ENCODE measurements around the gene RHBDL2.
"Not testable (repeated sequence)": the region's sequence is repeated elsewhere in the genome, so short reads cannot be mapped to it uniquely, and the experiment has no call there.

GRCh38 chr1:38973145-38973544 lies 31.5 kb upstream of the RHBDL2 start:
- TF ChIP-seq, protein P1, sequence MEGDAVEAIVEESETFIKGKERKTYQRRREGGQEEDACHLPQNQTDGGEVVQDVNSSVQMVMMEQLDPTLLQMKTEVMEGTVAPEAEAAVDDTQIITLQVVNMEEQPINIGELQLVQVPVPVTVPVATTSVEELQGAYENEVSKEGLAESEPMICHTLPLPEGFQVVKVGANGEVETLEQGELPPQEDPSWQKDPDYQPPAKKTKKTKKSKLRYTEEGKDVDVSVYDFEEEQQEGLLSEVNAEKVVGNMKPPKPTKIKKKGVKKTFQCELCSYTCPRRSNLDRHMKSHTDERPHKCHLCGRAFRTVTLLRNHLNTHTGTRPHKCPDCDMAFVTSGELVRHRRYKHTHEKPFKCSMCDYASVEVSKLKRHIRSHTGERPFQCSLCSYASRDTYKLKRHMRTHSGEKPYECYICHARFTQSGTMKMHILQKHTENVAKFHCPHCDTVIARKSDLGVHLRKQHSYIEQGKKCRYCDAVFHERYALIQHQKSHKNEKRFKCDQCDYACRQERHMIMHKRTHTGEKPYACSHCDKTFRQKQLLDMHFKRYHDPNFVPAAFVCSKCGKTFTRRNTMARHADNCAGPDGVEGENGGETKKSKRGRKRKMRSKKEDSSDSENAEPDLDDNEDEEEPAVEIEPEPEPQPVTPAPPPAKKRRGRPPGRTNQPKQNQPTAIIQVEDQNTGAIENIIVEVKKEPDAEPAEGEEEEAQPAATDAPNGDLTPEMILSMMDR (IDR thresholded peaks at IDR 0.05; ENCODE audit: low read depth, low read length, poor library complexity, severe bottlenecking) = not testable (repeated sequence)
- TF ChIP-seq EZH2phosphoT487 (IDR thresholded peaks at IDR 0.05; ENCODE audit: borderline replicate concordance, low read length) = not testable (repeated sequence)

Data from DOHH2 (cell line).